HL-60 (cell line): Measurements from ENCODE around the gene WDR19.

Source experiments
- DNase-seq, 2 experiments: peaks; one replicate each; pipeline ENCODE4 v3.0.0-alpha.2; 2010 to 2020; ENCODE audit warnings: low read depth in 1 of 2, low spot score in 1 of 2
- H3K27ac ChIP-seq: fragments of 250-450 bp; sonication (Bioruptor Pico); replicated peaks from 2 replicates; pipeline ENCODE4 v1.5.1; 2020; ENCODE audit warnings: mild to moderate bottlenecking, moderate library complexity
- H3K27me3 ChIP-seq: fragments of 250-450 bp; sonication (Bioruptor Pico); 2 replicates; pipeline ENCODE4 v1.5.1; 2021; ENCODE audit warnings: mild to moderate bottlenecking, moderate library complexity; ENCODE audit not compliant: insufficient read depth, poor library complexity, severe bottlenecking
- H3K4me3 ChIP-seq: replicated peaks from 2 replicates; pipeline ENCODE4 v1.5.1; 2011; ENCODE audit warnings: mild to moderate bottlenecking, control low read depth, low read length; ENCODE audit not compliant: insufficient read depth
- GABPA ChIP-seq: IDR thresholded peaks from 2 replicates; pipeline ENCODE4 v1.6.1; 2012; ENCODE audit warnings: low read depth
- POLR2AphosphoS5 ChIP-seq: IDR thresholded peaks from 2 replicates; pipeline ENCODE4 v1.6.1; 2012; ENCODE audit warnings: low read depth
- REST ChIP-seq: IDR thresholded peaks from 2 replicates; pipeline ENCODE4 v1.6.1; 2012; ENCODE audit warnings: low read depth; ENCODE audit not compliant: insufficient replicate concordance
- SPI1 ChIP-seq: IDR thresholded peaks from 2 replicates; pipeline ENCODE4 v1.6.1; 2012; ENCODE audit warnings: low read depth, mild to moderate bottlenecking, borderline replicate concordance
- TF ChIP-seq, protein P1 (sequence below): IDR thresholded peaks from one replicate; pipeline ENCODE4 v1.5.1; 2011; ENCODE audit warnings: low read length, control low read depth, inconsistent platforms; ENCODE audit not compliant: insufficient read depth

The WDR19 gene

GRCh38 chr4:39255871-39256270 lies 73.5 kb downstream of the WDR19 start:
- H3K27ac ChIP-seq: no peak overlapping the region
- TF ChIP-seq, protein P1, sequence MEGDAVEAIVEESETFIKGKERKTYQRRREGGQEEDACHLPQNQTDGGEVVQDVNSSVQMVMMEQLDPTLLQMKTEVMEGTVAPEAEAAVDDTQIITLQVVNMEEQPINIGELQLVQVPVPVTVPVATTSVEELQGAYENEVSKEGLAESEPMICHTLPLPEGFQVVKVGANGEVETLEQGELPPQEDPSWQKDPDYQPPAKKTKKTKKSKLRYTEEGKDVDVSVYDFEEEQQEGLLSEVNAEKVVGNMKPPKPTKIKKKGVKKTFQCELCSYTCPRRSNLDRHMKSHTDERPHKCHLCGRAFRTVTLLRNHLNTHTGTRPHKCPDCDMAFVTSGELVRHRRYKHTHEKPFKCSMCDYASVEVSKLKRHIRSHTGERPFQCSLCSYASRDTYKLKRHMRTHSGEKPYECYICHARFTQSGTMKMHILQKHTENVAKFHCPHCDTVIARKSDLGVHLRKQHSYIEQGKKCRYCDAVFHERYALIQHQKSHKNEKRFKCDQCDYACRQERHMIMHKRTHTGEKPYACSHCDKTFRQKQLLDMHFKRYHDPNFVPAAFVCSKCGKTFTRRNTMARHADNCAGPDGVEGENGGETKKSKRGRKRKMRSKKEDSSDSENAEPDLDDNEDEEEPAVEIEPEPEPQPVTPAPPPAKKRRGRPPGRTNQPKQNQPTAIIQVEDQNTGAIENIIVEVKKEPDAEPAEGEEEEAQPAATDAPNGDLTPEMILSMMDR: no peak
- no peak for TF ChIP-seq POLR2AphosphoS5
- no peak for TF ChIP-seq GABPA
- no peak for TF ChIP-seq SPI1
- no peak for TF ChIP-seq REST
- no peaks in the 10 kb centered on the region for H3K27me3 ChIP-seq
- DNase-seq: no peak
- no peak overlapping the region for H3K4me3 ChIP-seq

DNA sequence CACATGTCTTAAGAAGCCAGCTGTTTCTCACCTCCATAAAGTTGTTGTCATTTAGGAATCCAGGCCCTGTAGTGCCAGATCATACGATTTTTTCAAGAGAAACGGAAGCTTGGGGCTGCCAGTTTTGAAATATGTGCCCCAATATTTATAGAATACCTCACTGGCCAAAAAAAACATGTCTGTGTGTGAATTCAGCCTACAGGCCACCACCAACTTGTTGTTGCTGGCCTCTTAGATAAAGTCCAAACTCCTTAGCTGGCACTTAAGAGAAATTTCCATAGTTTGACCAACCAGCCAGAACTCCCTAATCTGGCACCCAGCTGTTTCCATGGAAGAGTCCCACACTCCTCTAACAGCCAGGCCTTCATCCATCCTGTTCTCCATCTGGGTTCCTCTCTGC lies 74.1 kb downstream of the WDR19 start:
- no peak overlapping the region for H3K4me3 ChIP-seq
- no peak for TF ChIP-seq REST
- no peak for DNase-seq
- no peak overlapping the region for H3K27ac ChIP-seq
- no peaks in the 10 kb centered on the region for H3K27me3 ChIP-seq

- H3K4me3 ChIP-seq: no peak overlapping the region
- TF ChIP-seq, protein P1: no peak
- no peak for TF ChIP-seq REST
- no peak for TF ChIP-seq SPI1
- no peak for TF ChIP-seq POLR2AphosphoS5
- no peak for TF ChIP-seq GABPA
- H3K27ac ChIP-seq: no peak overlapping the region
- DNase-seq: no peak
- H3K27me3 ChIP-seq: no peaks in the 10 kb centered on the region
These were observed 77.4 kb downstream of the WDR19 start for GRCh38 chr4:39259571-39260330.
